GM10248 (cell line): Measurements from ENCODE around the gene FRMD5.

Source experiments
- CTCF ChIA-PET: fragments of 300-600 bp; sonication (Branson Sonifier 250); formaldehyde crosslinking; extraction: SDS; loops from one replicate; lab custom pipeline; 2021; ENCODE audit warnings: antibody characterized with exemption; lab: Yijun Ruan, JAX
- POLR2A ChIA-PET: fragments of 350-650 bp; sonication (Branson Sonifier 250); formaldehyde crosslinking; extraction: SDS; loops from one replicate; lab custom pipeline; 2020; ENCODE audit warnings: antibody characterized with exemption; lab: Yijun Ruan, JAX
- DNase-seq: peaks from one replicate; pipeline ENCODE4 v3.0.0; 2012; ENCODE audit errors: extremely low spot score
- CTCF ChIP-seq: IDR thresholded peaks from 2 replicates; pipeline ENCODE4 v1.5.1; 2012; ENCODE audit warnings: mild to moderate bottlenecking, low read depth; ENCODE audit errors: extremely low read depth, missing control alignments, control extremely low read depth

FRMD5 gene

GRCh38 chr15:44129911-44130310, 65.2 kb downstream of the FRMD5 start:
- ChIA-PET POLR2A (no interaction called here), CTCF (no interaction called here)
- no peak for TF ChIP-seq CTCF
- DNase-seq: no peak

GRCh38 chr15:44128443-44128842, 66.6 kb downstream of the FRMD5 start:
- no peak for TF ChIP-seq CTCF
- ChIA-PET POLR2A (no interaction called here), CTCF (interaction anchor here (1.0 to 1.8 kb wide), 6 partner anchors 9 to 226 kb away, joined by 3 to 5 read pairs (median 3); partner anchors contain the start of gene FRMD5)
- DNase-seq: no peak

GRCh38 chr15:44125879-44126278, 69.2 kb downstream of the FRMD5 start:
- no peak for TF ChIP-seq CTCF
- CTCF ChIA-PET: interaction anchor here (1.2 kb wide), 2 partner anchors 21 to 221 kb away, joined by 3 read pairs; no protein-coding TSS in a partner anchor
- DNase-seq: no peak
- POLR2A ChIA-PET: no interaction called here

- ChIA-PET POLR2A (no interaction called here), CTCF (interaction anchor here (1.0 to 1.2 kb wide), 2 partner anchors 18 to 198 kb away, joined by 3 read pairs; no protein-coding TSS in a partner anchor)
- TF ChIP-seq CTCF: no peak
- no peak for DNase-seq
Measured at GRCh38 chr15:44102675-44103254, 92.3 kb downstream of the FRMD5 start.

- ChIA-PET CTCF (interaction anchor here (1.0 to 1.2 kb wide), 2 partner anchors 17 to 198 kb away, joined by 3 read pairs; no protein-coding TSS in a partner anchor), POLR2A (no interaction called here)
- TF ChIP-seq CTCF: no peak
- DNase-seq: no peak
Measured at GRCh38 chr15:44101944-44102343, 93.1 kb downstream of the FRMD5 start.

- DNase-seq: no peak
- POLR2A ChIA-PET: interaction anchor here (0.6 kb wide), 1 partner anchor 634 kb away, joined by 5 read pairs; no protein-coding TSS in a partner anchor
- no peak for TF ChIP-seq CTCF
- CTCF ChIA-PET: interaction anchor here (1.1 to 1.9 kb wide), 3 partner anchors 9 to 16 kb away, joined by 3 to 8 read pairs (median 3); no protein-coding TSS in a partner anchor
Measured at GRCh38 chr15:44101286-44101685, 93.8 kb downstream of the FRMD5 start.
